ENCODE data around the gene LZTS2. TPM values are rescaled to one million over a fixed set of nuclear protein-coding genes. Genes with fewer than 3 reads are reported as not detected.
A peak's percentile ranks its signal among the peaks of the same experiment; 100 is the strongest.

Gene LZTS2
- total and polyA plus RNA-seq, 4 donors: 2.1 to 10.3 (median 9.5) TPM

- H3K4me1 ChIP-seq (ENCODE audit: control insufficient read depth in 4 of 4, insufficient read depth in 4 of 4, low read length in 3 of 4): peaks cover 2 to 15% (median 10%) of the 10 kb centered on the region in 4 donors
- peaks cover 0 to 19% (median 4%) of the 10 kb centered on the region in 4 donors for H3K36me3 ChIP-seq (ENCODE audit: control insufficient read depth in 4 of 4, insufficient read depth in 3 of 4, low read depth in 1 of 4, low read length in 3 of 4)
- WGBS: 59% methylated on average over 2 of the region's 2 CpGs
- H3K9me3 ChIP-seq (ENCODE audit: control insufficient read depth in 4 of 4, low read length in 3 of 4): no peaks in the 10 kb centered on the region
- no peak overlapping the region for H3K27ac ChIP-seq (ENCODE audit: low read depth in 1 of 2, low read length in 2 of 2)
- no peak for TF ChIP-seq EGR1 (IDR thresholded peaks at IDR 0.05; ENCODE audit: low read depth in 2 of 2)
- DNase-seq (ENCODE audit: low spot score): no peak
- H3K4me3 ChIP-seq (ENCODE audit: low read depth in 1 of 3, low read length in 3 of 3): no peak overlapping the region
- H3K9ac ChIP-seq (ENCODE audit: low read depth in 1 of 2, low read length in 2 of 2): no peak overlapping the region
- H3K27me3 ChIP-seq (ENCODE audit: control insufficient read depth in 4 of 4, insufficient read depth in 4 of 4, low read length in 3 of 4): no peaks in the 10 kb centered on the region
Observed at GRCh38 chr10:101040851-101041250, 41.2 kb downstream of the LZTS2 start.

DNA sequence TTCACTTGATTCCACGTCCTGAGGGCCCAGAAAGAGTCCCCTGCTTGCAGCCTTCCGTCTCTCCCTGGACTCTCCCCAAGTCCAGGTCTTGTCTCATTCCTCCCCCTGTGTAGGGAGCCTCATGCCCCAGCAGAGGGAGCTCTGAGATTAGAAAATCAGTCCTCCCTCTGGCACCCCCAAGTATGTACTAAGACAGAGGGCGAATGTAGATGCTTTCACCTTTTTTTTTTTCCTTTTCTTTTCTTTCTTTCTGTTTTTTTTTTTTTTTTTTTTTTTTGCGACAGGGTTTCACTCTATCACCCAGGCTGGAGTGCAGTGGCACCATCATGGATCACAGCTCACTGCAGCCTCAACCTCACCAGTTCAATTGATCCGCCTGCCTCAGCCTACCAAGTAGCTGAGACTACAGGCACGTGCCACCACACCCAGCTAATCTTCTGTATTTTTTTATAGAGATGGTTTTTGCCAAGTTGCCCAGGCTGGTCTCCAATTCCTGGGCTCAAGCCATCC is 41.7 kb downstream of the LZTS2 start:
- H3K9ac ChIP-seq (ENCODE audit: low read depth in 1 of 2, low read length in 2 of 2): no peak overlapping the region
- peak; percentile 70 for DNase-seq (ENCODE audit: low spot score)
- no peaks in the 10 kb centered on the region for H3K9me3 ChIP-seq (ENCODE audit: control insufficient read depth in 4 of 4, low read length in 3 of 4)
- no peak overlapping the region for H3K27ac ChIP-seq (ENCODE audit: low read depth in 1 of 2, low read length in 2 of 2)
- H3K4me3 ChIP-seq (ENCODE audit: low read depth in 1 of 3, low read length in 3 of 3): no peak overlapping the region
- WGBS: 23% methylated on average over 6 of the region's 6 CpGs
- H3K4me1 ChIP-seq (ENCODE audit: control insufficient read depth in 4 of 4, insufficient read depth in 4 of 4, low read length in 3 of 4): peaks cover 2 to 15% (median 10%) of the 10 kb centered on the region in 4 donors
- H3K27me3 ChIP-seq (ENCODE audit: control insufficient read depth in 4 of 4, insufficient read depth in 4 of 4, low read length in 3 of 4): no peaks in the 10 kb centered on the region
- no peak for TF ChIP-seq SP1 (IDR thresholded peaks at IDR 0.05)
- TF ChIP-seq, protein P1, sequence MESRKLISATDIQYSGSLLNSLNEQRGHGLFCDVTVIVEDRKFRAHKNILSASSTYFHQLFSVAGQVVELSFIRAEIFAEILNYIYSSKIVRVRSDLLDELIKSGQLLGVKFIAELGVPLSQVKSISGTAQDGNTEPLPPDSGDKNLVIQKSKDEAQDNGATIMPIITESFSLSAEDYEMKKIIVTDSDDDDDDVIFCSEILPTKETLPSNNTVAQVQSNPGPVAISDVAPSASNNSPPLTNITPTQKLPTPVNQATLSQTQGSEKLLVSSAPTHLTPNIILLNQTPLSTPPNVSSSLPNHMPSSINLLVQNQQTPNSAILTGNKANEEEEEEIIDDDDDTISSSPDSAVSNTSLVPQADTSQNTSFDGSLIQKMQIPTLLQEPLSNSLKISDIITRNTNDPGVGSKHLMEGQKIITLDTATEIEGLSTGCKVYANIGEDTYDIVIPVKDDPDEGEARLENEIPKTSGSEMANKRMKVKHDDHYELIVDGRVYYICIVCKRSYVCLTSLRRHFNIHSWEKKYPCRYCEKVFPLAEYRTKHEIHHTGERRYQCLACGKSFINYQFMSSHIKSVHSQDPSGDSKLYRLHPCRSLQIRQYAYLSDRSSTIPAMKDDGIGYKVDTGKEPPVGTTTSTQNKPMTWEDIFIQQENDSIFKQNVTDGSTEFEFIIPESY (IDR thresholded peaks at IDR 0.05): no peak
- TF ChIP-seq RAD21 (IDR thresholded peaks at IDR 0.05): peak; percentile 91 to 93
- TF ChIP-seq, protein P2, sequence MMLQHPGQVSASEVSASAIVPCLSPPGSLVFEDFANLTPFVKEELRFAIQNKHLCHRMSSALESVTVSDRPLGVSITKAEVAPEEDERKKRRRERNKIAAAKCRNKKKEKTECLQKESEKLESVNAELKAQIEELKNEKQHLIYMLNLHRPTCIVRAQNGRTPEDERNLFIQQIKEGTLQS (IDR thresholded peaks at IDR 0.05): no peak
- TF ChIP-seq, protein P3, sequence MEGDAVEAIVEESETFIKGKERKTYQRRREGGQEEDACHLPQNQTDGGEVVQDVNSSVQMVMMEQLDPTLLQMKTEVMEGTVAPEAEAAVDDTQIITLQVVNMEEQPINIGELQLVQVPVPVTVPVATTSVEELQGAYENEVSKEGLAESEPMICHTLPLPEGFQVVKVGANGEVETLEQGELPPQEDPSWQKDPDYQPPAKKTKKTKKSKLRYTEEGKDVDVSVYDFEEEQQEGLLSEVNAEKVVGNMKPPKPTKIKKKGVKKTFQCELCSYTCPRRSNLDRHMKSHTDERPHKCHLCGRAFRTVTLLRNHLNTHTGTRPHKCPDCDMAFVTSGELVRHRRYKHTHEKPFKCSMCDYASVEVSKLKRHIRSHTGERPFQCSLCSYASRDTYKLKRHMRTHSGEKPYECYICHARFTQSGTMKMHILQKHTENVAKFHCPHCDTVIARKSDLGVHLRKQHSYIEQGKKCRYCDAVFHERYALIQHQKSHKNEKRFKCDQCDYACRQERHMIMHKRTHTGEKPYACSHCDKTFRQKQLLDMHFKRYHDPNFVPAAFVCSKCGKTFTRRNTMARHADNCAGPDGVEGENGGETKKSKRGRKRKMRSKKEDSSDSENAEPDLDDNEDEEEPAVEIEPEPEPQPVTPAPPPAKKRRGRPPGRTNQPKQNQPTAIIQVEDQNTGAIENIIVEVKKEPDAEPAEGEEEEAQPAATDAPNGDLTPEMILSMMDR (IDR thresholded peaks at IDR 0.05; ENCODE audit: low read depth, low read length, missing input control): peak; percentile 95
- TF ChIP-seq HNF4A (conservative IDR thresholded peaks at IDR 0.05): peak in 1 of 2 donors; percentile 29
- TF ChIP-seq FOXA2 (IDR thresholded peaks at IDR 0.05): no peak
- H3K36me3 ChIP-seq (ENCODE audit: control insufficient read depth in 4 of 4, insufficient read depth in 3 of 4, low read depth in 1 of 4, low read length in 3 of 4): peaks cover 0 to 19% (median 4%) of the 10 kb centered on the region in 4 donors

GRCh38 chr10:101042118-101042517 is 42.5 kb downstream of the LZTS2 start:
- Histone ChIP-seq H3K27ac (ENCODE audit: low read depth in 1 of 2, low read length in 2 of 2) (peak overlapping the region; percentile 73 to 76), H3K4me3 (ENCODE audit: low read depth in 1 of 3, low read length in 3 of 3) (peak overlapping the region in 1 of 3 donors; percentile 64), H3K9me3 (ENCODE audit: control insufficient read depth in 4 of 4, low read length in 3 of 4) (no peaks in the 10 kb centered on the region), H3K36me3 (ENCODE audit: control insufficient read depth in 4 of 4, insufficient read depth in 3 of 4, low read depth in 1 of 4, low read length in 3 of 4) (peaks cover 0 to 13% (median 2%) of the 10 kb centered on the region in 4 donors), H3K9ac (ENCODE audit: low read depth in 1 of 2, low read length in 2 of 2) (peak overlapping the region; percentile 65 to 68), H3K4me1 (ENCODE audit: control insufficient read depth in 4 of 4, insufficient read depth in 4 of 4, low read length in 3 of 4) (peaks cover 2 to 15% (median 10%) of the 10 kb centered on the region in 4 donors), H3K27me3 (ENCODE audit: control insufficient read depth in 4 of 4, insufficient read depth in 4 of 4, low read length in 3 of 4) (no peaks in the 10 kb centered on the region)
- DNase-seq (ENCODE audit: low spot score): no peak
- TF ChIP-seq FOXA2 (IDR thresholded peaks at IDR 0.05) (peak; percentile 6), RAD21 (IDR thresholded peaks at IDR 0.05) (no peak), EGR1 (IDR thresholded peaks at IDR 0.05; ENCODE audit: low read depth in 2 of 2) (no peak)
- 75% methylated on average over 4 of the region's 4 CpGs for WGBS
